ENCODE measurements around the gene CRHR2. TPM values are rescaled to one million over a fixed set of nuclear protein-coding genes. Genes with fewer than 3 reads are reported as not detected.

CRHR2 gene
- polyA plus RNA-seq, 4 donors: 0.06 to 0.32 (median 0.09) TPM; not detected in 1

- no peak for DNase-seq (ENCODE audit: low read depth in 4 of 4, low spot score in 2 of 4)
Observed at GRCh38 chr7:30683306-30683705, 1.1 kb upstream of the CRHR2 start.

- DNase-seq (ENCODE audit: low read depth in 4 of 4, low spot score in 2 of 4): no peak
Observed at GRCh38 chr7:30681815-30682211, 443 bp downstream of the CRHR2 start.

GRCh38 chr7:30681331-30681797 is 892 bp downstream of the CRHR2 start:
- DNase-seq (ENCODE audit: low read depth in 4 of 4, low spot score in 2 of 4): no peak

- DNase-seq (ENCODE audit: low read depth in 4 of 4, low spot score in 2 of 4): no peak
Observed at GRCh38 chr7:30679664-30680063, 2.6 kb downstream of the CRHR2 start.

- DNase-seq (ENCODE audit: low read depth in 4 of 4, low spot score in 2 of 4): no peak
Observed at GRCh38 chr7:30678805-30679204, 3.5 kb downstream of the CRHR2 start.

GRCh38 chr7:30674876-30675275 is 7.4 kb downstream of the CRHR2 start:
- DNase-seq (ENCODE audit: low read depth in 4 of 4, low spot score in 2 of 4): no peak

GRCh38 chr7:30674420-30674819 is 7.8 kb downstream of the CRHR2 start:
- no peak for DNase-seq (ENCODE audit: low read depth in 4 of 4, low spot score in 2 of 4)

GRCh38 chr7:30671793-30672465 is 10.3 kb downstream of the CRHR2 start:
- peak; percentile 34 to 78 (median 50) for DNase-seq (ENCODE audit: low read depth in 4 of 4, low spot score in 2 of 4)

- DNase-seq (ENCODE audit: low read depth in 4 of 4, low spot score in 2 of 4): no peak
Observed at GRCh38 chr7:30668102-30668501, 14.2 kb downstream of the CRHR2 start.

- DNase-seq (ENCODE audit: low read depth in 4 of 4, low spot score in 2 of 4): no peak
Observed at GRCh38 chr7:30667172-30667571, 15.1 kb downstream of the CRHR2 start.

GRCh38 chr7:30665449-30665848 is 16.8 kb downstream of the CRHR2 start:
- no peak for DNase-seq (ENCODE audit: low read depth in 4 of 4, low spot score in 2 of 4)

- no peak for DNase-seq (ENCODE audit: low read depth in 4 of 4, low spot score in 2 of 4)
Observed at GRCh38 chr7:30665043-30665442, 17.2 kb downstream of the CRHR2 start.

- no peak for DNase-seq (ENCODE audit: low read depth in 4 of 4, low spot score in 2 of 4)
Observed at GRCh38 chr7:30664184-30664885, 17.9 kb downstream of the CRHR2 start.

- DNase-seq (ENCODE audit: low read depth in 4 of 4, low spot score in 2 of 4): no peak
Observed at GRCh38 chr7:30663414-30663813, 18.8 kb downstream of the CRHR2 start.

- no peak for DNase-seq (ENCODE audit: low read depth in 4 of 4, low spot score in 2 of 4)
Observed at GRCh38 chr7:30662431-30662939, 19.8 kb downstream of the CRHR2 start.

- no peak for DNase-seq (ENCODE audit: low read depth in 4 of 4, low spot score in 2 of 4)
Observed at GRCh38 chr7:30661926-30662325, 20.3 kb downstream of the CRHR2 start.

- no peak for DNase-seq (ENCODE audit: low read depth in 4 of 4, low spot score in 2 of 4)
Observed at GRCh38 chr7:30660331-30661255, 21.7 kb downstream of the CRHR2 start.

- no peak for DNase-seq (ENCODE audit: low read depth in 4 of 4, low spot score in 2 of 4)
Observed at GRCh38 chr7:30659312-30659711, 22.9 kb downstream of the CRHR2 start.

- DNase-seq (ENCODE audit: low read depth in 4 of 4, low spot score in 2 of 4): no peak
Observed at GRCh38 chr7:30658479-30659074, 23.7 kb downstream of the CRHR2 start.

GRCh38 chr7:30657131-30657530 is 25.1 kb downstream of the CRHR2 start:
- no peak for DNase-seq (ENCODE audit: low read depth in 4 of 4, low spot score in 2 of 4)

All from left renal cortex interstitium (tissue), 4 donors.